Fibroblast of villous mesenchyme (primary cell): ENCODE data around the gene CYB561A3. TPM values are rescaled to one million over a fixed set of nuclear protein-coding genes. Genes with fewer than 3 reads are reported as not detected.
A peak's percentile ranks its signal among the peaks of the same experiment; 100 is the strongest.

Source experiments
- DNase-seq: peaks from one replicate; pipeline ENCODE4 v3.0.0-alpha.2; 2010; ENCODE audit warnings: low read depth
- H3K4me3 ChIP-seq: 2 replicates; pipeline ENCODE4 v1.5.1; 2011; ENCODE audit warnings: low read depth, mild to moderate bottlenecking, low read length
- total RNA-seq: library from RNA; depleted of rRNA; stranded (reverse); fragments of >200 nt; gene quantifications from 2 replicates; pipeline ENCODE4 v1.2.3, GENCODE V29; 2012
- TF ChIP-seq, protein P1 (sequence below): IDR thresholded peaks from 2 replicates; pipeline ENCODE4 v1.5.1; 2012; ENCODE audit warnings: low read depth, mild to moderate bottlenecking, low read length; ENCODE audit not compliant: insufficient read depth

Gene CYB561A3
- total RNA-seq, 1 donor = 144 TPM

DNA sequence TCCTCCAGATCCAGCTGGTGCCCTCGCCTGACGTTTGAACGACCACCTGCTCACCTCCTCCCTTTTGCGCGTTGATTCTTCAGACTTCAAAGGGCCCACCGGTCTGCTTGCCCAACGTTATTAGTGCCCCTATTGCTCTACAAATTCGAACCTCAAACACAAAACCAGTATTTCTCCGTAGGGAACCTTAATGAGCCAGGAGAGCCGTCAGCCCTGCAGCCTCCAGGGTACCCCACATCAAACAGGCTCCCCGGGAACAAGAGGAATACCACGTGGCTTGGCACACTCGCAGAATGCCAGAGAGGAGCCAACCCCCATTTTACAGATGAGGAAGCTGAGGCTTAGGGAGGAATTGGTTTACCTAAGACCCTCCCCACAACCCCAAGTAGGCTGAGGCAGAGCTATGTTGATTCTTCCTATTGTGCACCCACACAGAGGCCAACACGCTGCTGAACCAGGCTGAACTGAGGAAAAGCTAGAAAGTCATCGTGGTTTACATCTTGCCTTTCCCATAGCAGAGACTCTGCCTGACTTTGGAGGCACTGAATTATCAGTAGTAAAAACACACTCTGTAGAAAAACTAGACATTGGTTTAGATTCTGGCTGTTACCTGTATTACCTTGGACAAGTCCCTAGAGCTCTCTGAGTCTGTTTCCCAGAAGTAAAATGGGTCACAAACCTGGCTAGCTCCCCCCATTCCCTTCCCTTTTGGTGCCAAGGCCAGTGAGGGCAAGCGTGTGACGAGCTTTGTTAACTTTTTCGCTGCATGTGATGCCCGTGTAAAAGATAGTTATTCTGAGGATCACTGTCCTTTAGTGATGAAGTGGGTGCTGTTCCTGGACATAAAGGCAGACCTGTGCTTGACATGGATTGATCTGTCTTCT, 27.9 kb downstream of the CYB561A3 start:
- TF ChIP-seq, protein P1, sequence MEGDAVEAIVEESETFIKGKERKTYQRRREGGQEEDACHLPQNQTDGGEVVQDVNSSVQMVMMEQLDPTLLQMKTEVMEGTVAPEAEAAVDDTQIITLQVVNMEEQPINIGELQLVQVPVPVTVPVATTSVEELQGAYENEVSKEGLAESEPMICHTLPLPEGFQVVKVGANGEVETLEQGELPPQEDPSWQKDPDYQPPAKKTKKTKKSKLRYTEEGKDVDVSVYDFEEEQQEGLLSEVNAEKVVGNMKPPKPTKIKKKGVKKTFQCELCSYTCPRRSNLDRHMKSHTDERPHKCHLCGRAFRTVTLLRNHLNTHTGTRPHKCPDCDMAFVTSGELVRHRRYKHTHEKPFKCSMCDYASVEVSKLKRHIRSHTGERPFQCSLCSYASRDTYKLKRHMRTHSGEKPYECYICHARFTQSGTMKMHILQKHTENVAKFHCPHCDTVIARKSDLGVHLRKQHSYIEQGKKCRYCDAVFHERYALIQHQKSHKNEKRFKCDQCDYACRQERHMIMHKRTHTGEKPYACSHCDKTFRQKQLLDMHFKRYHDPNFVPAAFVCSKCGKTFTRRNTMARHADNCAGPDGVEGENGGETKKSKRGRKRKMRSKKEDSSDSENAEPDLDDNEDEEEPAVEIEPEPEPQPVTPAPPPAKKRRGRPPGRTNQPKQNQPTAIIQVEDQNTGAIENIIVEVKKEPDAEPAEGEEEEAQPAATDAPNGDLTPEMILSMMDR = no peak
- H3K4me3 ChIP-seq = peak overlapping the region; percentile 89
- no peak for DNase-seq

DNA sequence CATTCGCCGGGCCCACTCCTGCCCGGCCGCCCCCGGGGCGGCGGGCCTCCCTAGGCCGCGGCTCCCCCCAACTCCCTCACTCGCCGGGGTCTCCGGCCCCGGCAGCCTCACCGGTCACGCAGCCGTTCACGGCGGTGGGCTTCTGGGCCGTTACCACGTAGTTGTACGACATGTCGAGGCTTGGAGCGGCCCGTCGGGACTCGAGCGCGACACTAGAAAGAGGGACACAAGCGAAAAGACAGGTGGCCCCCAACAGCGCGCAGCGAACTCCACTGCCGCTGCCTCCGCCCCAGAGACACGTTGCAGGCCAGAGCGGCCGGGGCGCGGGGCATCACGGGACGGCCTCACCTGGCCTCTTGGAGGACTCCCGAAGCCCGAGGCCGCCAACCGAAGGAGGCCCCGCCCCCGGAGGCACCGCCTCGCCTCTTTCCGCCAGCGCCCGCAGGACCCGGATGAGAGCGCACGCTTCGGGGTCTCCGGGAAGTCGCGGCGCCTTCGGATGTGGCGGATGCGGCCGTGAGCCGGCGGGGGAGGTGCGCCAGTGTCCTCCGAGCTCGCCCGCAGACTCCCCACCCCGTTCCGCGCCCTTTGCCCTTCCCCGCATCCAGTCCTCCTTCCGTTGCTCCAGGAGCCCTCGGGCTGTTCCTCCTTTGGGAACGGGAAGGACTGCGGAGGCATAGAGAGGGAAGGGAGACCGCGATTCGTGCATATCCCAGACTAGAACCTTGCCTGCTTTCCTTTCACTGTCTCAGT, 28.7 kb downstream of the CYB561A3 start, which contains the start of the genes DDB1 and TKFC:
DDB1 (minus strand) TSS at position 309 of the 753 bp plus-strand sequence; CDS start at position 172, 137 bp downstream.
TKFC (plus strand) TSS at position 432 of the 753 bp plus-strand sequence. CDS start 1,501 bp downstream, outside the sequence.
- peak; percentile 94 for DNase-seq
- TF ChIP-seq, protein P1 = no peak
- H3K4me3 ChIP-seq = peak within 1 kb of the TSS; percentile 89

DNA sequence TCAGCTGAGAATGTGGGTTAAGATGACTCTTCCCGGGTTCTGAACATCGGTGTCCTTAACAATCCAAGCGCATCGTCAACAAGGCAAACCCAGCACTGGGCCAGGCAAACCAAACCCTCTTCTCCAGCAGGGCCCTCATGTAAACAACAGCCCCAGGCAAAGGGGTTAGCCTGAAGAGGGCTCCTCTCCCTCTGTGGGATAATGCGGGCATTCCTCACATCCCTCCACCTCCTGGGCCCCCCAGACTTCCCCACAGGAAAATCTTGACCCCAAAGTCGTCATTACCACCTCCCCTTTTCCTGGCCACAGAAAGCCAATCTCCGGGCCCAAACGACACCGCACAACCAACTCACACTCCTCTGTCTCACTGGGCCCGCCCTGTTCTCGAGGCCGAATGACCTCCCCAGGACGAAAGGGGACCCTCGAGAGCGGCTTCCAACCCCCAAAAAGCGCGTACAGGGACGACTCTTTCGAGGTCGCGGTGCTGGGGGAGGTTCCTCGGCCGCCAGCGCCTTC, 29.3 kb downstream of the CYB561A3 start:
- peak; percentile 54 for DNase-seq
- TF ChIP-seq, protein P1 = no peak
- H3K4me3 ChIP-seq = peak overlapping the region; percentile 89

DNA sequence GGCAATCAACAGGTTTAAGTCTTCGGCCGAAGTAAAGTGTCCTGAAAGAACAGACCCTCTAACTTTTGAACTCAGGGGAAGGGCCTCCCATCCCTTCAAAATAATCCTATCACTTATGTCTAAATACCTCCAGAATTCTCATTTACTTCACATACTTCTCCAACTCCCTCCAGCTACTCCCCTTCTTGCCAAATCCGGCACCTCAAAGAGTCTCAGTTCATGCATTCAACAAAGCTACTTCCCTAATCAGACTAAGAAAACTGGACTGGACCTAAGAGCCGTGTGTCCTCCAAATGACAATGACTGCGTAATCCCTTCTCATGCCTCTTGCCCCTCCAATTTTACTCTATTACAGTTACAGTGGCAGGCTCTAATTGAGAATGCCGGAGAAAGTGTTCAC, 30.0 kb downstream of the CYB561A3 start:
- peak overlapping the region; percentile 89 for H3K4me3 ChIP-seq
- DNase-seq = peak; percentile 9
- TF ChIP-seq, protein P1 = no peak

DNA sequence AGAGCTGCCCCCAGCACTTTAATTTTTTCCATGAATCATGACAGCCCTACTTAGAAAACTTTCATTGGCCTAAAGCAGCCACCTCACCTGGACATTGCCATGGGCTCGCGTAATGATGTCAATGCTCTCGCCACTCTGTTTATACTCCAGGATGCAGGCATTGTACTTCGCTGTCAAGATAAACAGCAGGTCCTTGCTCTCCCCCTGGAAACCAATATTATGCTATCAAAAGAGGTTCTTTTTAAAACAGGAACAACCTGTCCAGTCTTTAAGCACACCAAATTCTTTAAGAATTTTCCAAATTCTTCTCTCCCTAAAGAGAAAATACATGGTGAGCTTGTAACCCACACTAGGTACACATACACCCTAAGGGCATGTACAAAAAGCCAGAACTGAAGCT, 31.8 kb downstream of the CYB561A3 start:
- no peak for DNase-seq
- H3K4me3 ChIP-seq = no peak overlapping the region
- TF ChIP-seq, protein P1 = no peak

DNA sequence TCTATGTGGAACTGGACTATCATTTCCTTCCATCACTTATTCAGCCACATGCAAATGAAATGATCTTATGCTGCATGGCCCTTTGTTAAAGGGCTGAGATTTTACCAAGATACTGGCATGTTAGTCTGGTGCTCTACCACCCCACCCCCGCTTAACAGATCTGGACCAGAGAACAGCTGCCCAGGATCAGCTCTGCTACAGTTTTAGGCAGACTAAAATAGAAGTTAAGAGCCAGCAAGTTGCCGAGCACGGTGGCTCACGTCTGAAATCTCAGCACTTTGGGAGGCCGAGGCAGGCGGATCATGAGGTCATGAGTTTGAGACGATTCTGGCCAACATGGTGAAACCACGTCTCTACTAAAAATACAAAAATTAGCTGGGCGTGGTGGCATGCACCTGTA, 33.3 kb downstream of the CYB561A3 start:
- no peak for DNase-seq
- no peak overlapping the region for H3K4me3 ChIP-seq
- TF ChIP-seq, protein P1 = no peak
